Measurements from ENCODE around the gene AKAP7.

DNA sequence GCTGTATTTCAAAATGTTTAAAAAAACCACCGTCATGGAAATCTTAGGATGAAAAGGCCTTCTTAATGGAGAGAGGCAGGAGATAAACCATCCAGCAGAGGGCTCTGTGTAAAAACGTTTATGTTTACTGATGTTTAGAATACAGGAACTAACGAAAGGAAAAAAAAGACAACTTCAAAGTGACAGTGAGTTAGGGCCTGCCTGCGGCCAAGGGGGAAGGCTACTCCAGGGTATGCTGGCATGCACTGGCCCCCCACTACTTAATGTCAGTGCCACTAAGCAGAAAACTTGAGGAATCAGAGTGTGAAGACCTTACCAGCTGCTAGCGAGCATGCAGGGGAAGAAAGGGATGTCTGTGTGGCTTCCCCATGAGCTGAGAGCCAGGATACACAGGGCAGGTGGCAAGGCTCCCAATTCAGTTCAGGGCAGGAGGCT, 47.7 kb downstream of the AKAP7 start:
- TF ChIP-seq POLR2A (IDR thresholded peaks at IDR 0.05) = no peak
- TF ChIP-seq, protein P1, sequence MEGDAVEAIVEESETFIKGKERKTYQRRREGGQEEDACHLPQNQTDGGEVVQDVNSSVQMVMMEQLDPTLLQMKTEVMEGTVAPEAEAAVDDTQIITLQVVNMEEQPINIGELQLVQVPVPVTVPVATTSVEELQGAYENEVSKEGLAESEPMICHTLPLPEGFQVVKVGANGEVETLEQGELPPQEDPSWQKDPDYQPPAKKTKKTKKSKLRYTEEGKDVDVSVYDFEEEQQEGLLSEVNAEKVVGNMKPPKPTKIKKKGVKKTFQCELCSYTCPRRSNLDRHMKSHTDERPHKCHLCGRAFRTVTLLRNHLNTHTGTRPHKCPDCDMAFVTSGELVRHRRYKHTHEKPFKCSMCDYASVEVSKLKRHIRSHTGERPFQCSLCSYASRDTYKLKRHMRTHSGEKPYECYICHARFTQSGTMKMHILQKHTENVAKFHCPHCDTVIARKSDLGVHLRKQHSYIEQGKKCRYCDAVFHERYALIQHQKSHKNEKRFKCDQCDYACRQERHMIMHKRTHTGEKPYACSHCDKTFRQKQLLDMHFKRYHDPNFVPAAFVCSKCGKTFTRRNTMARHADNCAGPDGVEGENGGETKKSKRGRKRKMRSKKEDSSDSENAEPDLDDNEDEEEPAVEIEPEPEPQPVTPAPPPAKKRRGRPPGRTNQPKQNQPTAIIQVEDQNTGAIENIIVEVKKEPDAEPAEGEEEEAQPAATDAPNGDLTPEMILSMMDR (IDR thresholded peaks at IDR 0.05) = no peak
- TF ChIP-seq POLR2AphosphoS5 (IDR thresholded peaks at IDR 0.05) = no peak
- TF ChIP-seq EP300 (IDR thresholded peaks at IDR 0.05) = no peak

All from suprapubic skin (tissue), 4 donors.